DND-41 (cell line): ENCODE measurements around the gene UBE2D2.
A peak's percentile ranks its signal among the peaks of the same experiment; 100 is the strongest.

Experiments used
- ATAC-seq: fragments of 200-7000 bp; cut with Tn5 transposase; 3 replicates; pipeline ENCODE4 v1.9.1; 2021; ENCODE audit warnings: low read depth; ENCODE audit not compliant: insufficient read depth
- DNase-seq: peaks from one replicate; pipeline ENCODE4 v3.0.0-alpha.2; 2020
- H2AFZ ChIP-seq: 2 replicates; pipeline ENCODE4 v1.6.0; 2012; ENCODE audit warnings: low read depth, low read length
- H3K27ac ChIP-seq: 2 replicates; pipeline ENCODE4 v1.5.1; 2012; ENCODE audit warnings: low read length, inconsistent platforms
- H3K27me3 ChIP-seq: fragments of 200-600 bp; sonication (generic); 2 replicates; pipeline ENCODE4 v1.6.0; 2012; ENCODE audit warnings: low read length, mild to moderate bottlenecking, inconsistent platforms; ENCODE audit not compliant: insufficient read depth, poor library complexity
- H3K36me3 ChIP-seq: 2 replicates; pipeline ENCODE4 v1.5.1; 2012; ENCODE audit warnings: low read length, inconsistent platforms; ENCODE audit not compliant: insufficient read depth
- H3K4me1 ChIP-seq: 2 replicates; pipeline ENCODE4 v1.5.1; 2012; ENCODE audit warnings: mild to moderate bottlenecking, low read length; ENCODE audit not compliant: insufficient read depth
- H3K4me2 ChIP-seq: 2 replicates; pipeline ENCODE4 v1.6.0; 2012; ENCODE audit warnings: mild to moderate bottlenecking, moderate library complexity, low read length, inconsistent platforms; ENCODE audit not compliant: insufficient read depth
- H3K4me3 ChIP-seq, 2 experiments: fragments of 200-600 bp in 1 of 2; shearing (Covaris generic) in 1 of 2; 2 replicates each; pipeline ENCODE4 v1.5.1; 2012 to 2016; ENCODE audit warnings: inconsistent platforms in 2 of 2, low read length in 2 of 2, mild to moderate bottlenecking in 2 of 2, low read depth in 1 of 2, moderate library complexity in 1 of 2
- H3K79me2 ChIP-seq: 2 replicates; pipeline ENCODE4 v1.6.0; 2012; ENCODE audit warnings: low read length, inconsistent platforms; ENCODE audit not compliant: insufficient read depth
- H3K9ac ChIP-seq: 2 replicates; pipeline ENCODE4 v1.6.0; 2012; ENCODE audit warnings: low read depth, mild to moderate bottlenecking, inconsistent platforms, low read length, moderate library complexity
- H3K9me3 ChIP-seq: 2 replicates; pipeline ENCODE4 v1.5.1; 2012; ENCODE audit warnings: low read length, moderate library complexity, mild to moderate bottlenecking, inconsistent platforms; ENCODE audit not compliant: insufficient read depth, severe bottlenecking
- H4K20me1 ChIP-seq: 2 replicates; pipeline ENCODE4 v1.6.0; 2012; ENCODE audit warnings: low read length; ENCODE audit not compliant: insufficient read depth
- EZH2 ChIP-seq: IDR thresholded peaks from 3 replicates; pipeline ENCODE4 v1.6.1; 2012; ENCODE audit warnings: borderline replicate concordance, low read depth, mild to moderate bottlenecking, moderate library complexity, low read length, inconsistent platforms; ENCODE audit not compliant: severe bottlenecking
- TF ChIP-seq, protein P1 (sequence below): IDR thresholded peaks from 2 replicates; pipeline ENCODE4 v1.5.1; 2012; ENCODE audit warnings: borderline replicate concordance, low read length, moderate library complexity, mild to moderate bottlenecking; ENCODE audit not compliant: poor library complexity, severe bottlenecking; ENCODE audit errors: extremely low read depth

UBE2D2 gene

DNA sequence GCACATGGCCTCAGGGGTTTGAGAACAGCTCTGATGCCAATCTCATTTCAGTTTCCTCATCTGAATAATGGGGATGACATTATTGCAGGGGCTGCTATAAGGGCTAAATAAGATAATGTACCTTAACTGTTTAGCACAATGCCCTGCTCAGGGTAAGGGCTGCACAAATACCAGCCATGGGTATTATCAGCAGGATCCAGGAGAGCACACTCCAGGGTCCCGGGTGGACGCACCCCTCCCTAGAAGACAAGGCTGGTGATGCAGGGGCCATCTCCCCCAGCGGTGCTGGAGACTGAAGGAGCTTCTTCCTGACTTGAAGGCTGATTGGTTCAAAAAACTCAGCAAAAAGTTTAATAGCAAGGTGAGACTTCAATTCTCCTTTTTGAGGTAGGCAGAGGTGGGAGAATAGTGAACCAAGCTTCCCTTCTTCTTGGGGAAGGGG is 84.3 kb downstream of the UBE2D2 start:
- Histone ChIP-seq H3K4me1 (peaks cover 16% of the 10 kb centered on the region), H3K79me2 (peaks cover 19% of the 10 kb centered on the region), H3K27me3 (peaks cover 20% of the 10 kb centered on the region), H3K27ac (no peak overlapping the region), H3K4me3 (no peak overlapping the region), H3K36me3 (no peaks in the 10 kb centered on the region), H3K9ac (no peak overlapping the region), H2AFZ (no peak overlapping the region), H3K4me2 (no peak overlapping the region), H3K9me3 (no peaks in the 10 kb centered on the region), H4K20me1 (peaks cover 14% of the 10 kb centered on the region)
- DNase-seq (no peak), ATAC-seq (no peak)
- TF ChIP-seq EZH2 = no peak
- TF ChIP-seq, protein P1, sequence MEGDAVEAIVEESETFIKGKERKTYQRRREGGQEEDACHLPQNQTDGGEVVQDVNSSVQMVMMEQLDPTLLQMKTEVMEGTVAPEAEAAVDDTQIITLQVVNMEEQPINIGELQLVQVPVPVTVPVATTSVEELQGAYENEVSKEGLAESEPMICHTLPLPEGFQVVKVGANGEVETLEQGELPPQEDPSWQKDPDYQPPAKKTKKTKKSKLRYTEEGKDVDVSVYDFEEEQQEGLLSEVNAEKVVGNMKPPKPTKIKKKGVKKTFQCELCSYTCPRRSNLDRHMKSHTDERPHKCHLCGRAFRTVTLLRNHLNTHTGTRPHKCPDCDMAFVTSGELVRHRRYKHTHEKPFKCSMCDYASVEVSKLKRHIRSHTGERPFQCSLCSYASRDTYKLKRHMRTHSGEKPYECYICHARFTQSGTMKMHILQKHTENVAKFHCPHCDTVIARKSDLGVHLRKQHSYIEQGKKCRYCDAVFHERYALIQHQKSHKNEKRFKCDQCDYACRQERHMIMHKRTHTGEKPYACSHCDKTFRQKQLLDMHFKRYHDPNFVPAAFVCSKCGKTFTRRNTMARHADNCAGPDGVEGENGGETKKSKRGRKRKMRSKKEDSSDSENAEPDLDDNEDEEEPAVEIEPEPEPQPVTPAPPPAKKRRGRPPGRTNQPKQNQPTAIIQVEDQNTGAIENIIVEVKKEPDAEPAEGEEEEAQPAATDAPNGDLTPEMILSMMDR = no peak

DNA sequence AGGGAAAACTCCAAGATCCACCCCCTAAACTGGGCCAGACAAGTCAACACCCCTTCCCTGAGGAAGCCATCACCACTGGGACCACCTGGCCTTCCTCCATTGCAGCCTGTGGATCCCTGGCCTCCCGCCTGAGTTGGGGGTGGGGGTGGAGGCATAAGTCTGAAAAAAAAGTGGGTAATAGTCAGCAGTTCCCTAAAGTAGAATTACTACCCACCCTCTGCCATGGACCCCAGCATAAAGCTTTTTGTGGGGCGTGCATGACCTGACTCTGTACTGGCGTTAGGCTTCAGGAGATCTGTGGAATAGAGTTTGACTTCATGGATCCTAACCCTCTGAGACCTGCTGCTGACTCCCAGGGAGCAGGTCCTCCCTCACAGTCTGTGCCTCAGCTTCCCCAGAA is 85.0 kb downstream of the UBE2D2 start:
- TF ChIP-seq, protein P1 = no peak
- TF ChIP-seq EZH2 = no peak
- DNase-seq (no peak), ATAC-seq (no peak)
- H3K4me1 ChIP-seq = peaks cover 23% of the 10 kb centered on the region
- H2AFZ ChIP-seq = no peak overlapping the region
- H3K27ac ChIP-seq = no peak overlapping the region
- H3K9ac ChIP-seq = no peak overlapping the region
- H3K4me3 ChIP-seq = no peak overlapping the region
- no peaks in the 10 kb centered on the region for H3K9me3 ChIP-seq
- peaks cover 18% of the 10 kb centered on the region for H4K20me1 ChIP-seq
- H3K36me3 ChIP-seq = no peaks in the 10 kb centered on the region
- no peak overlapping the region for H3K4me2 ChIP-seq
- H3K27me3 ChIP-seq = peaks cover 26% of the 10 kb centered on the region
- peaks cover 26% of the 10 kb centered on the region for H3K79me2 ChIP-seq

DNA sequence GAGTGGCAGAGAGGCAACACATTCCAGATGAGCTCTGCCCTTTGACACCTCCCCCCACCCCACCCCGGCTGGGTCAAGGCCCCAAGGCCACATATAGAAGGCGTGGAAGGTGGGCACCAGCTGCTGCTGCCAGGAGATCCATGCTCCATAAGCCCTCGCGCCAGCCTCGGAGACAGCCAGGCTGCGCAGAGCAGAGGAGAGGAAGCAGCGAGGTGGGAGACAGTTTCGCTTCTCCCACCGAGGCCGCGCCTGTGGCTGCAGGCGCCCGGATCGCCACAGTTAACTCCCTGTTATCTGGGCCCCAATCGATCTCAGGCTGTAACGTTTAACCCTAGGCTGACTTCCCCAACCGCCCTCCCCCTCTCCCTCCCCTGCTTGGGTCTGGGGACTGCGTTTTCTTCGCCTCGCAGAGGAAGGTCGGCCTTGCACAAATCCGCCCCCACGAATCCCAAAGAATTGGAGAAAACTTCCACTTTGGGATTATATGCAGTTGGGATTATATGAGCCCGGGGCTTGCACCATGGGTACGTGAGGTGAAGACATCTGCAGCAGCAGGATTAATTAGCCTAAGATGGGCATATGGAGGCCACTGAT is 85.9 kb downstream of the UBE2D2 start:
- Histone ChIP-seq H3K27ac (no peak overlapping the region), H3K27me3 (peaks cover 26% of the 10 kb centered on the region), H3K4me3 (no peak overlapping the region), H2AFZ (no peak overlapping the region), H4K20me1 (peaks cover 26% of the 10 kb centered on the region), H3K4me1 (peaks cover 32% of the 10 kb centered on the region), H3K9ac (no peak overlapping the region), H3K36me3 (no peaks in the 10 kb centered on the region), H3K9me3 (no peaks in the 10 kb centered on the region), H3K79me2 (peaks cover 34% of the 10 kb centered on the region), H3K4me2 (0 out of 2 replicates have a peak overlapping the region, but pooled peaks have one; percentile 78)
- no peak for ATAC-seq
- no peak for DNase-seq
- TF ChIP-seq EZH2 = no peak
- TF ChIP-seq, protein P1 = no peak
